Activated effector memory CD4-positive, alpha-beta T cell treated with anti-CD3 and anti-CD28 coated beads, Interleukin-2, amount 50 U/mL, for 16 hours (primary cell): Measurements from ENCODE around the gene TGFBR3.
A peak's percentile ranks its signal among the peaks of the same experiment; 100 is the strongest.

ENCODE experiments used
- DNase-seq: peaks from one replicate; pipeline ENCODE4 v3.0.0-alpha.2; 2020

Gene TGFBR3

GRCh38 chr1:91704746-91705145 is 181.2 kb downstream of the TGFBR3 start:
- DNase-seq = no peak

- no peak for DNase-seq
Measured at GRCh38 chr1:91703095-91703494, 182.9 kb downstream of the TGFBR3 start.

- DNase-seq = no peak
Measured at GRCh38 chr1:91701472-91701869, 184.5 kb downstream of the TGFBR3 start.

DNA sequence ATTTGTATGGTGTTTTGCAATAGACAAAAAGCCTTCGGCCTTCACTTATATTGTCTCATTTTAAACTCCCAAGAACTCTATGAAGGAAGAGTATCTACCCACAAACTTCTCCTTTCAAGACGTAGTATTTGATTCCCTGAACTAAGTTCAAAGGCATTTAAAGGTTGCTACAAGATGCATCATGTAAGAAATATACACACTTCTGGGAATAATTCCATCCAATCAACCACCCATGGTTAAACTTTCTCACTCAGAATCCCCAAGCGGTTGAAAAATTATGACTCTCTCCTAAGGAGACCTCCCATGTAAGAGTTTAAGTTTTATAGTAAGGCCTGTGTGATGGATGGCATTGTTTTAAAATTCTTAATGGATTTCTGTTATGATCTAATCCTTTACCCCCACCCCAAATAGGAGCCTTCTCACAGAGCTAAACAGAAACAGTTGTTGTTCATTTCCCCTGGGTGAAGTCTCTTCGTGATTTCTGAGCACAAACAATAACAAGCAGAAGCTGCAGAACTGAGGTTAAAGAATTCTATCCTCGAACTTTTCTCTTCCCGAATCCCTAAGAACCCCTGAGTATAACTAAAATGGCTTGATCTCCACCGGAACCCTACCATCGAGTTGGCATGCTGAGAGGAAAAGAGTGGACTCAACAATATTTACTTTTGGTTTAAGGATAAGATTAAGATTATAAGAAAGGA is 185.0 kb downstream of the TGFBR3 start:
- DNase-seq = no peak

GRCh38 chr1:91700332-91700731 is 185.6 kb downstream of the TGFBR3 start:
- no peak for DNase-seq

GRCh38 chr1:91699339-91699974 is 186.5 kb downstream of the TGFBR3 start:
- DNase-seq = no peak

DNA sequence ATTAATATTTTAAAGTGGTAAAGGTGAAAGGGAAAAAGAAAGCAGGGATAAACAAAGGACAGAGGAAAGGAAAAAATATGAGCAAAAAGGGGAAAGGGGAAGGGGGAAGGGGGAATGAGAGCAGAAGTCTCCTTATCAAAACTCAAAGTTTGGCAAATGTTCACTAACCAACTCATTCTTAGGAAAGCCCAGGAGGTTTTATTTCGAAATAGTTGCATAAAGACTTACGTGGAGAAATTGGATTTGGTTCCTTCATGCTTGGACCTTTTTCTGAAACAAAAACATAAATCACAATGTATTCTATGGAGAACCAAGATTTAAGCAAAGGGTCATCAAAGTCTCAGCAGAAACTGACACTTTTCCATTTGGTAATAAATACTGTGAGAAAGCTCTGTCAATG is 188.1 kb downstream of the TGFBR3 start:
- DNase-seq = no peak

- peak; percentile 79 for DNase-seq
Measured at GRCh38 chr1:91697416-91697815, 188.5 kb downstream of the TGFBR3 start.

DNA sequence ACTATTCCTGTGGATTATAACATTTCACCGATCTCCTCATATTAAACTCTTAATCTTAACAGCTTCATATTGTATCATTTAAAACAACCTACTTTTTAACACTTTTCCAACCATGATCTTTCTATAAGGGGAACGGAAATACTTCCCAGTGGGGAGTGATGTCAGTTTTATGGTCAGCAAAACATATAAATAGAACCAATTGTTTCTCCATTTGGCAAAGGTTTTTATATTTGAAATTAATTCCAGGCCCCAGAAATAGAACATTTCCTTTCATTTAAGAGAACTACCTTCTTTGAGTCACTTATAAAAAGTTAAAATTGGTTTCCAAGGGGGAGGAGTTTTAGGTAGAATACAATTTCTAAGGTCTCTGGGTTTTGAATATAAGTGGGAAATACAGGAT is 189.6 kb downstream of the TGFBR3 start:
- no peak for DNase-seq

DNA sequence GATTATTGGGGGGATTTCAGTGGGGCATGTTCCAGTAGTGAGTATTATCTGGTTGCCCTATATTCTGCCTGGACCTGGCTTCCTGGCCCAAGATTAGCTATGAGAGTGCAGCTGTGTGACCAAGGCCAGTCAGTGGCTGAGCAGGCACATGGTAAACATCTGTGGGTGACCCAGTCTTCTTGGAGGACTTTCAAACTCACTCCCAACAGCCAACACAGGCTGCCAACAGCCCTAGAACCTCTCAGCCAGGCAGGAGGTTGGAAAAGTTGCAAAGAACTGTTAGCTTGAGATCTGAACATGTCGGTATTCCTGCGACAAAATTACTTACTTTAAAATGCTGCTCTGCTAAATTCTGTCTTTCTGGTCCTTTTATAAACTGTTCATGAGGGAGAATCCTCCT is 192.4 kb downstream of the TGFBR3 start:
- no peak for DNase-seq

DNA sequence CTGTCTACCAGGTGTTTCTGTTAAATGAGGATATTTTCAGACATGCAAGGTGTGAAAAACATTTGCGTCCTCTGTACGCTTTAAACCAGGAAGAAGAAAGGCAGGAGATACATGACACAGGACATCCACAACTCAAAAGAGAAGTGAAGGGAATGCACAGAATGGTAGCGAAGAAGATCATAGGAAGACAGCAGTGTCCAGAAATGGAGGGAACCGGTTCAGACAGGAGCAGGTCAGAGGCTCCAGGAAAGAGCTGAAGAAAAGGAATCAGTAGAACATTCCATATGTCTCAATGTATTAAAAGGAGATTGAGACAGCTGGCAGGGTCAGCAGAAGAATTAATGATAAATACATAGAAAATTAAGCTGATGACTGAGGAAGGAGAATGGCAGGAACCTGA is 194.4 kb downstream of the TGFBR3 start:
- DNase-seq = no peak

GRCh38 chr1:91689641-91690481 is 196.1 kb downstream of the TGFBR3 start:
- DNase-seq = no peak

GRCh38 chr1:91687452-91687851 is 198.5 kb downstream of the TGFBR3 start:
- no peak for DNase-seq

DNA sequence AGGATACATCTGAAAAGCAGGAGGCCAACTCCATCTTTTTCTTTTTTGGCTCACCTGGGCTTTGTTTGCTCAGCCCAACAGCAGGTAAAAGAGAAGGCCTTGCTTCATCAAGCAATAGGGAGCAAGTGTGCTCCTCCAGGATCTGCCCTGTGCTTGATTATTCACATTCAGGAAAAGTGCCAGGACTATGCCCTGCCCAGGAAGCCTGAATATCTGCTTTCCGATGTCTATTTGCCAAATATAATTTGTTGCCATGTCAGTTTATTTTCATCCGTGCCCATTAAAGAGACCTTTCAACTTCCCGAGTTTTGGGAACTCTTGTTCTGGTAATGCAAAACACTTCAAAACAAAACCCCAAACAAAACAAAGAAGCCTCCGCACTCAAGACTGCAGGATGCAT is 200.0 kb downstream of the TGFBR3 start:
- no peak for DNase-seq

DNA sequence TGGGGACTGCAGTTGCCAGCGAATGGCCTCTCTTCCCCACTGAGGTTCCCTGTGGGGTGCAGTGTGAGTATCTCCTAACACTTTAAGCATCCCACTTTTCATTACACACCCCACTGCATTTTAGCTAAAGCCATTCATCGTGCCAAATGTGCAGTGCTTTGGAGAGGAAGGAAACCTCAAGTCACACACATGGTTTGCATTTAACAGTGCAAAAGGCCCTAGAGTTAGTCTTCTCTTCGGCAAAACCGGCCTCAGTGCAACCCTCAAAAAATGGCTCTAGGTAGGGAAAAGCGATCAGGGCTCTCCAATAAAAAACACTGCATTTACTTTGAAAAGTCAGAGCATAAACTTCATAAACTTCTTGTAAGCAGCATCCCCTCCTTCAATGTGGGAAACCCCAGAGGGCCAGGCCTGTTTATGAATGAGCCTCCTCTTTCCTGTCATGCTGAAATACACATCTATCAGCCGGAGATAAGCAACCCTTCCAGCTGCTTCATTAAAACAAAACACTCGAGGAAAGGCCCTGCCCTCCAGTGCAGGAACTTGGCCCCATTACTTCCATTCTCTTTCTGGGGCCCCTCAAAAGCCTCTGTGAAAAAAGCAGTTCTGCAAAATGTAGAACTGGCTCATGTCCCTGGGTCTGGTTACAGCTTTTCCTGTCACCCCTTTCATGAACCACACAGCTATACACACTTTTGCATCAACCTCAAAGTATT is 201.3 kb downstream of the TGFBR3 start:
- DNase-seq = no peak

DNA sequence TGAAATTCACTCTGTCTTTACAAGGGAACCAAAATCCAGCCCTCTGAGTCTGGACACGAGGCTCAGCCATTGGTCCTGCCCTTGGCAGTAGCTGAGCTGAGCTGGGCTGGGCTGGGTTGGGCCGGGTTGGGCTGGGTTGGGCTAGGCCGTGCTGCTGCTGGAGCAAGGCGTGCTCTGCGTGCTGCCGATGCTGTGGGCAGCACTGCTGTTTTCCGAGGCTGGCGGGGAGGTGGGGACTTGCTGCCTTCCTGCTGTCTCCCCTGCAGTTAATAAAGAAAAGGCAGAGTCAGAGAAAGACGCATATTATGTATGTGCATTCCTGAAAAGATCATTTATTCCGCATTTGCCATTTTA is 202.4 kb downstream of the TGFBR3 start:
- no peak for DNase-seq

- DNase-seq = no peak
Measured at GRCh38 chr1:91682882-91683597, 202.9 kb downstream of the TGFBR3 start.

DNA sequence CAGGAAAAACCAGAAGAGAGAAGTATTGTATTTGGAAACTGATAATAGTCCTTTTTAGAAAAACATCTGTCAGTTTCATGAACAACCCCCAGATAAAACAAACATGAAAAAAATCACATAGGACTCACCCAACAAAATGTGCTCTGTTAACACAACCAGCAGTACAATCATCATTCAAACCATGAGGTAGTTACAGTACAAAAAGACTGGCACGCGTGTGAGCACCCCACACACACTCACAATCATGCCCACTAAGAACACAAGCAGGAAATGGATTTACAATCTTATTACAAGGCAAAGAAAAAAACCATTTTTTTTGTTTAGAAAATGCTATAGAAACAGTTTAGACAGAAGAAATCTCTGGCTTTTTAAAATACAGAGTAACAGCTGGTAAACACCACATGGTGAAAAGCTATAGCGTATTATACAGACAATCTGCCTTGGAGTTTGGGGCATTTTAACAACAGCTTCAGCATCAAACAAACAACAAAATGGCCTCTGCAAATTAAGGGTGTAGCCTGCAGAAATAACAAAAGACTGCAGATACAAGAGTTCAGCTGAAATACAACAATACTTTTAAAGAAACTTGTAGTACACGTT is 205.3 kb downstream of the TGFBR3 start:
- DNase-seq = no peak

DNA sequence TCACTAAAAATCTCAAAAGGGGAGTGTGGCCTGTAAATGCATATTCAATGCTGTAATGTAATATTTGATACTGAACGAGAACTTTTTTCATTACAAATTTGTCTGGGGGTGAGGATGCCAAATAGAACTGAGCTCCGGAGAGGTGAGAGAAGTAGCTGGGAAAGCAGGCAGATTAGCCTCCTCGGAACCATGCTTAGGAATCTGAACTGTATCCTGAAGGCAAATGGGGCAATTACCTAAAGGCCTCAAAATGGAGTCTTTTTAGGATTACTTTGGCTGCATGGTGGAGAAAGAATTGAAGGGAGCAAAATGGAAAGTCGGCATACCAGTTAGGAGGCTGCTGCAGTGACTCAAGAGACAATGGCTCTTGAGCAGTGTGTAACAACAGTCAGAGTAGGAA is 206.5 kb downstream of the TGFBR3 start:
- no peak for DNase-seq

DNA sequence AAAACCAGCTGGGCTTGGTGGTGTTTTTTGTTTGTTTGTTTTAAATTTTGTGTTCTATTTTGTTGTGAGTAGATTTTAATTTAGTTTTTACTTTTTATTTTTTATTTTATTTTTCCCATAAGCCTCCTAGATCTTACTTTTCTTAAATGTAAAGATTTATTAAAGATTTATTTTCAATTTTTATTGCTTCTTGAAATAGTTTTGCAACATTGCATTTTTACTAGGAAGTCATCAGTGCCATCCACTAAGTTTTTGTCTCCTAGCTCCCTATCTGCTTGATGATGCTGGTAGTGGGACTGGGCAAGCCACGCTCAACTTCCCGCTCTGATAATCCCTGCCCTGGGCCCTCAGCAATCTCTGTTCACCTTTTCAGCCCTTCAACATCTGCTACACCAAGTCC is 209.9 kb downstream of the TGFBR3 start:
- no peak for DNase-seq

DNA sequence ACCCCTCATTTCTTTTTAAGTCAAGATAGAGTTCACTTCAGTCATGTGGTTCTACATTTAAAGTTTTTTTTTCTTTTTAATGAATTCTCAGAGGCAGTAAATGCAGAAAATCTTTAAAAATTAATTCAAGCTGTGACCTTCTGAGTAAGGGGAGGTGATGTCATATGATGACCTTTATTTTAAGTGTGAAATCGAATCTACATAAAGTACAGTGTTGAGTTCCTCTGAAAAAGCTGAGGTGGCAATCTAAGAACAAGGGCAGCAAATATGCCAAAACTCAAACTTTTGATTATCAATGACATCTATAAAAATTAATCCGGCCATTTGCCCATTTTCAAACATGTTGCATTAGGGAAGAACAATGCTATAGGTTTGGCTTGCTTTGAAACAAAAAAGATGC is 211.8 kb downstream of the TGFBR3 start:
- DNase-seq = no peak

DNA sequence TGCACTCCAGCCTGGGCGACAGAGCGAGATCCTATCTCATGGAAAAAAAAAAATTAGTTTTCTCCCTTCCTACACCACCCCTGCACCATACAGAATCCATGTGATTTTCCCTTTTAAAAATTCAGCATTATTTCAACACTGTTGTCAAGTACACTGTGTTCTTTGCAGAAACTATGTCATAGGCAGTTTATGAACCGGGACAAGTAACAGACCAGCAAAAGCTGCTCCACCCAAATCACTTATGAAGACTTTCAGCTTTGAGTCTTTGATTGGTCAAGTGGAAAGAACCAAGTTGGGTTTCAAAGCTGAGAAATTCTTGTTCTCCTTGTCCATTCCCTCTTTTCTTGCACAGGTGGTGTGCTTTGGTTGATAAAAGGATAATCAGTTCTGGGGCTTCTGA is 212.3 kb downstream of the TGFBR3 start:
- DNase-seq = no peak
